ENCODE measurements around the gene CD81. TPM values are rescaled to one million over a fixed set of nuclear protein-coding genes. Genes with fewer than 3 reads are reported as not detected.

The CD81 gene
- total and polyA plus RNA-seq, 5 experiments from 2014 or later, result 15.3 to 92.1 (median 62.0) TPM

- ATAC-seq (no peak), DNase-seq (no peak)
- POLR2A ChIA-PET, result no interaction called here
- Mint-ChIP-seq H3K27me3 (no peaks in the 10 kb centered on the region), H3K4me3 (no peak overlapping the region), H3K27ac (no peak overlapping the region), H3K4me1 (peaks cover 0 to 5% (median 3%) of the 10 kb centered on the region in 4 donors), H3K36me3 (no peaks in the 10 kb centered on the region), H3K9me3 (no peaks in the 10 kb centered on the region)
Observed at GRCh38 chr11:2416765-2417164, 39.7 kb downstream of the CD81 start.

GRCh38 chr11:2417856-2418692 is 41.0 kb downstream of the CD81 start:
- H3K27ac Mint-ChIP-seq, result no peak overlapping the region
- no peak for ATAC-seq
- no peak for DNase-seq
- H3K4me3 Mint-ChIP-seq, result no peak overlapping the region
- no peaks in the 10 kb centered on the region for H3K27me3 Mint-ChIP-seq
- peaks cover 0 to 5% (median 3%) of the 10 kb centered on the region in 4 donors for H3K4me1 Mint-ChIP-seq
- H3K9me3 Mint-ChIP-seq, result no peaks in the 10 kb centered on the region
- H3K36me3 Mint-ChIP-seq, result no peaks in the 10 kb centered on the region
- POLR2A ChIA-PET, result interaction anchor here (0.6 to 4.4 kb wide), 3 partner anchors 114 to 482 kb away, joined by 3 to 53 read pairs (median 5); partner anchors contain the start of genes C11orf21 and TSPAN32

- Mint-ChIP-seq H3K36me3 (no peaks in the 10 kb centered on the region), H3K4me3 (no peak overlapping the region), H3K9me3 (no peaks in the 10 kb centered on the region), H3K4me1 (peaks cover 0 to 5% (median 3%) of the 10 kb centered on the region in 4 donors), H3K27me3 (no peaks in the 10 kb centered on the region), H3K27ac (no peak overlapping the region)
- DNase-seq (no peak), ATAC-seq (no peak)
- POLR2A ChIA-PET, result interaction anchor here (0.6 to 4.4 kb wide), 5 partner anchors 18 to 481 kb away, joined by 3 to 53 read pairs (median 5); partner anchors contain the start of genes C11orf21, TSPAN32 and TSSC4
Observed at GRCh38 chr11:2418693-2419360, 41.7 kb downstream of the CD81 start.

GRCh38 chr11:2419638-2420501 is 42.8 kb downstream of the CD81 start:
- H3K9me3 Mint-ChIP-seq, result no peaks in the 10 kb centered on the region

GRCh38 chr11:2420502-2421225 is 43.6 kb downstream of the CD81 start:
- Mint-ChIP-seq H3K27me3 (no peaks in the 10 kb centered on the region), H3K36me3 (no peaks in the 10 kb centered on the region), H3K4me3 (no peak overlapping the region), H3K4me1 (peaks cover 0 to 5% (median 3%) of the 10 kb centered on the region in 4 donors), H3K27ac (no peak overlapping the region), H3K9me3 (no peaks in the 10 kb centered on the region)
- peak; percentile 39 to 81 (median 69) for DNase-seq
- peak; percentile 96 to 98 for ATAC-seq
- POLR2A ChIA-PET, result interaction anchor here (0.7 to 4.4 kb wide), 4 partner anchors 117 to 233 kb away, joined by 3 to 53 read pairs (median 5); partner anchors contain the start of genes C11orf21 and TSPAN32

More at GRCh38 chr11:2419638-2420501, 42.8 kb downstream of the CD81 start:
- H3K4me3 Mint-ChIP-seq, result peak overlapping the region in 1 of 10 donors; percentile 50
- ATAC-seq (peak; percentile 41 to 48), DNase-seq (peak in 8 of 10 donors; percentile 44 to 71 (median 54))
- H3K27me3 Mint-ChIP-seq, result no peaks in the 10 kb centered on the region
- POLR2A ChIA-PET, result interaction anchor here (1.4 to 4.4 kb wide), 3 partner anchors 116 to 233 kb away, joined by 5 to 53 read pairs (median 7); partner anchors contain the start of genes C11orf21 and TSPAN32
- H3K27ac Mint-ChIP-seq, result no peak overlapping the region
- peaks cover 0 to 5% (median 3%) of the 10 kb centered on the region in 4 donors for H3K4me1 Mint-ChIP-seq
- no peaks in the 10 kb centered on the region for H3K36me3 Mint-ChIP-seq

- Mint-ChIP-seq H3K27ac (no peak overlapping the region), H3K4me1 (peaks cover 0 to 5% (median 3%) of the 10 kb centered on the region in 4 donors), H3K9me3 (no peaks in the 10 kb centered on the region), H3K36me3 (no peaks in the 10 kb centered on the region), H3K4me3 (no peak overlapping the region), H3K27me3 (no peaks in the 10 kb centered on the region)
- peak in 1 of 10 donors; percentile 60 for DNase-seq
- POLR2A ChIA-PET, result interaction anchor here (0.6 to 4.4 kb wide), 5 partner anchors 118 to 234 kb away, joined by 3 to 53 read pairs (median 6); partner anchors contain the start of genes C11orf21 and TSPAN32
- ATAC-seq, result no peak
Observed at GRCh38 chr11:2421226-2421994, 44.3 kb downstream of the CD81 start.

GRCh38 chr11:2421996-2422395 is 44.9 kb downstream of the CD81 start:
- no peak for ATAC-seq
- no peaks in the 10 kb centered on the region for H3K9me3 Mint-ChIP-seq
- H3K27me3 Mint-ChIP-seq, result no peaks in the 10 kb centered on the region
- POLR2A ChIA-PET, result interaction anchor here (0.6 kb wide), 1 partner anchor 121 kb away, joined by 6 read pairs; no protein-coding TSS in a partner anchor
- H3K4me3 Mint-ChIP-seq, result no peak overlapping the region
- no peak for DNase-seq
- peaks cover 0 to 5% (median 3%) of the 10 kb centered on the region in 4 donors for H3K4me1 Mint-ChIP-seq
- H3K36me3 Mint-ChIP-seq, result no peaks in the 10 kb centered on the region
- no peak overlapping the region for H3K27ac Mint-ChIP-seq

- ATAC-seq (no peak), DNase-seq (no peak)
- no peaks in the 10 kb centered on the region for H3K9me3 Mint-ChIP-seq
- H3K4me1 Mint-ChIP-seq, result peaks cover 0 to 5% (median 3%) of the 10 kb centered on the region in 4 donors
- no peak overlapping the region for H3K27ac Mint-ChIP-seq
- H3K36me3 Mint-ChIP-seq, result no peaks in the 10 kb centered on the region
- H3K27me3 Mint-ChIP-seq, result no peaks in the 10 kb centered on the region
- H3K4me3 Mint-ChIP-seq, result no peak overlapping the region
- POLR2A ChIA-PET, result interaction anchor here (0.6 kb wide), 1 partner anchor 121 kb away, joined by 6 read pairs; no protein-coding TSS in a partner anchor
Observed at GRCh38 chr11:2422461-2423156, 45.5 kb downstream of the CD81 start.

GRCh38 chr11:2423157-2424025 is 46.3 kb downstream of the CD81 start:
- Mint-ChIP-seq H3K27ac (no peak overlapping the region), H3K4me1 (peaks cover 0 to 5% (median 3%) of the 10 kb centered on the region in 4 donors), H3K4me3 (no peak overlapping the region), H3K27me3 (no peaks in the 10 kb centered on the region), H3K9me3 (no peaks in the 10 kb centered on the region), H3K36me3 (no peaks in the 10 kb centered on the region)
- DNase-seq (no peak), ATAC-seq (no peak)
- POLR2A ChIA-PET, result no interaction called here
